Natural killer cell (primary cell): ENCODE results near the gene ANKRD12. TPM values are rescaled to one million over a fixed set of nuclear protein-coding genes. Genes with fewer than 3 reads are reported as not detected.
"Not testable (repeated sequence)": the region's sequence is repeated elsewhere in the genome, so short reads cannot be mapped to it uniquely, and the experiment has no call there.

ENCODE experiments used
- ATAC-seq, 3 donors: fragments of 150-1000 bp in 2 of 3; fragments of 200-7000 bp in 1 of 3; cut with Tn5 transposase; 1 replicate in 1 of 3; 2 replicates in 2 of 3; pipeline ENCODE4 v1.10.0; 2021; ENCODE audit warnings: mild to moderate bottlenecking in 2 of 3, moderate library complexity in 2 of 3
- DNase-seq, 2 donors: peaks; one replicate each; pipeline versions ENCODE4 v3.0.0 to v3.0.0-alpha.2; 2013 to 2021; ENCODE audit warnings: mixed read lengths in 1 of 2
- H3K27ac ChIP-seq: one replicate; pipeline ENCODE4 v1.5.1; 2013; ENCODE audit warnings: mild to moderate bottlenecking, low read length
- H3K27me3 ChIP-seq: one replicate; pipeline ENCODE4 v1.6.1; 2013; ENCODE audit warnings: low read length; ENCODE audit not compliant: control insufficient read depth, insufficient read depth
- H3K36me3 ChIP-seq: one replicate; pipeline ENCODE4 v1.6.1; 2013; ENCODE audit warnings: low read length; ENCODE audit not compliant: control insufficient read depth, insufficient read depth
- H3K4me1 ChIP-seq: one replicate; pipeline ENCODE4 v1.6.1; 2013; ENCODE audit warnings: low read length; ENCODE audit not compliant: control insufficient read depth, insufficient read depth
- H3K4me3 ChIP-seq: one replicate; pipeline ENCODE4 v1.5.1; 2013; ENCODE audit warnings: low read length
- H3K9me3 ChIP-seq: one replicate; pipeline ENCODE4 v1.6.1; 2013; ENCODE audit warnings: low read length; ENCODE audit not compliant: control insufficient read depth, insufficient read depth
- H3K27ac Mint-ChIP-seq, 2 donors: one replicate each; pipeline ENCODE4 v1.8.0; 2022; ENCODE audit warnings: mild to moderate bottlenecking in 2 of 2, mixed read lengths in 2 of 2, moderate library complexity in 1 of 2
- H3K27me3 Mint-ChIP-seq, 2 donors: one replicate each; pipeline ENCODE4 v1.8.0; 2022; ENCODE audit warnings: low read depth in 2 of 2, mixed read lengths in 2 of 2
- H3K36me3 Mint-ChIP-seq: one replicate; pipeline ENCODE4 v1.8.0; 2022; ENCODE audit warnings: mixed read lengths
- H3K4me1 Mint-ChIP-seq, 2 donors: one replicate each; pipeline ENCODE4 v1.8.0; 2022; ENCODE audit warnings: mixed read lengths in 2 of 2
- H3K4me3 Mint-ChIP-seq: one replicate; pipeline ENCODE4 v1.8.0; 2022; ENCODE audit warnings: mild to moderate bottlenecking, moderate library complexity, mixed read lengths
- H3K9me3 Mint-ChIP-seq, 2 donors: one replicate each; pipeline ENCODE4 v1.8.0; 2022; ENCODE audit warnings: mixed read lengths in 2 of 2
- CTCF ChIP-seq: fragments of 200-600 bp; IDR thresholded peaks from one replicate; pipeline ENCODE4 v1.8.0; 2022; ENCODE audit warnings: antibody characterized with exemption
- WGBS: methylation state at CpG from one replicate; pipeline ENCODE4 v1.1.7; 2013; ENCODE audit warnings: missing lambda C conversion rate; ENCODE audit not compliant: insufficient coverage; 5-methylcytosine and 5-hydroxymethylcytosine counted together
- intact Hi-C: fragments of 100-400 bp; cut with micrococcal nuclease; formaldehyde crosslinking; loops from one replicate; pipeline ENCODE4 v1.14.2; 2022
- total RNA-seq, 4 donors: library from RNA; stranded (reverse); fragments of 120-200 nt in 1 of 4; gene quantifications; one replicate each; pipeline versions ENCODE4 v1.2.3 to v1.2.4, GENCODE V29; 2013 to 2022

The ANKRD12 gene
- total RNA-seq, 3 donors from 2014 or later (not counting 1 experiment from before 2014, with no cell fraction given): 136 to 148 (median 141) TPM

DNA sequence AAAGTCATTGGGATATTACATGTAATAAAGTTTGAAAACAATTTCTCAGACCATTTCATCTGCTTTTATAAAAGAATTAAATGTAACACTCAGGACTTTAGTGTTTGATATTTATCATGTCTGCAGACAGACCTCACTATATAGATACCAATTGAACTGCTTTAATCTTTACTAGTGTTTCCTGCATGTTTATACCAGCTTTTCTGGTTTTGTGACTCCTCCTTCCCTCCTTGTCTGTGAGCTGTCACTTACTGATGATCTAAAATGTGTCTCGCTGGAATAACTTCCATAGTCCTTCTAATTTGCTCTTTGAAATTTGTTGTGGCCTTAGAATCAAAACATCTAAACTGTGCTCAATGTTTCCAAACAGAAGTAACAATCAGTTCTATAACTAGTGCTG is 126.7 kb downstream of the ANKRD12 start:
- TF ChIP-seq CTCF: no peak
- Mint-ChIP-seq H3K4me1 (peaks cover 7 to 15% of the 10 kb centered on the region in 2 donors), H3K9me3 (no peaks in the 10 kb centered on the region), H3K27me3 (no peaks in the 10 kb centered on the region), H3K27ac (peak overlapping the region in 1 of 2 donors; percentile 4), H3K36me3 (peaks cover 4% of the 10 kb centered on the region), H3K4me3 (no peak overlapping the region)
- Histone ChIP-seq H3K9me3 (no peaks in the 10 kb centered on the region), H3K4me1 (no peaks in the 10 kb centered on the region), H3K27ac (no peak overlapping the region), H3K27me3 (no peaks in the 10 kb centered on the region), H3K4me3 (no peak overlapping the region), H3K36me3 (peaks cover 16% of the 10 kb centered on the region)
- intact Hi-C loops: no loop called here
- ATAC-seq (no peak), DNase-seq (no peak)
- 100% methylated on average over 1 of the region's 1 CpG for WGBS

- H3K27ac ChIP-seq, H3K4me3 Mint-ChIP-seq, H3K27me3 Mint-ChIP-seq, H3K4me1 ChIP-seq, H3K4me3 ChIP-seq, H3K9me3 ChIP-seq, H3K9me3 Mint-ChIP-seq, intact Hi-C loops, H3K27ac Mint-ChIP-seq, H3K36me3 Mint-ChIP-seq, H3K27me3 ChIP-seq, DNase-seq, ATAC-seq: not testable (repeated sequence)
- peaks cover 7 to 15% of the 10 kb centered on the region in 2 donors for H3K4me1 Mint-ChIP-seq
- peaks cover 11% of the 10 kb centered on the region for H3K36me3 ChIP-seq
- WGBS: 98% methylated on average over 15 of the region's 15 CpGs
Measured at GRCh38 chr18:9264797-9265196, 128.2 kb downstream of the ANKRD12 start.

DNA sequence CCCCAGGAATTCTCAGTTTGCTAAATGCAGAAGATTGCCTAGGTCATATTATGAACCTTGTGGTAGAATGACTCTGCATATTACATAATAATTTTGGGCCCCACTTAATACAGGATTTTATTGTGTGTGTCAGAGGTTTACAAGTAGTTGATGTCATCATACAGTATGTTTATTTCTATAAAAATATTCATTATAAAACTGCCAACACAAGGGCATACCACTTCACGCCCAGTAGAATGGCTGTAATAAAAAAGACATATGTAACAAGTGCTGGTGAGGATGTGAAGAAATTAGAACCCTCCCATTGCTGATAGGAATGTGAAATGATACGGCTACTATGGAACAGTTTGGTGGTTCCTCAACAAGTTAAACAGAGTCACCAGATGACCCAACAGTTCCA is 136.6 kb downstream of the ANKRD12 start:
- DNase-seq: no peak
- Mint-ChIP-seq H3K36me3 (no peaks in the 10 kb centered on the region), H3K27me3 (no peaks in the 10 kb centered on the region), H3K27ac (peak overlapping the region in 1 of 2 donors; percentile 35), H3K9me3 (no peaks in the 10 kb centered on the region), H3K4me3 (no peak overlapping the region), H3K4me1 (no peaks in the 10 kb centered on the region)
- Histone ChIP-seq H3K36me3 (peaks cover 38% of the 10 kb centered on the region), H3K4me1 (no peaks in the 10 kb centered on the region), H3K4me3 (no peak overlapping the region), H3K9me3 (no peaks in the 10 kb centered on the region), H3K27ac (no peak overlapping the region), H3K27me3 (no peaks in the 10 kb centered on the region)
- intact Hi-C loops: no loop called here
- no peak for ATAC-seq
- WGBS: 90% methylated on average over 1 of the region's 2 CpGs
- TF ChIP-seq CTCF: no peak

- no peak for ATAC-seq
- peak overlapping the region; percentile 20 to 21 for H3K27ac Mint-ChIP-seq
- 100% methylated on average over 1 of the region's 1 CpG for WGBS
Measured at GRCh38 chr18:9275890-9276289, 139.3 kb downstream of the ANKRD12 start.

More at GRCh38 chr18:9275890-9276289, 139.3 kb downstream of the ANKRD12 start:
- Histone ChIP-seq H3K4me1 (no peaks in the 10 kb centered on the region), H3K27ac (no peak overlapping the region), H3K4me3 (no peak overlapping the region), H3K36me3 (peaks cover 50% of the 10 kb centered on the region), H3K27me3 (no peaks in the 10 kb centered on the region), H3K9me3 (no peaks in the 10 kb centered on the region)
- Mint-ChIP-seq H3K27me3 (no peaks in the 10 kb centered on the region), H3K36me3 (peaks cover 8% of the 10 kb centered on the region), H3K4me3 (no peak overlapping the region), H3K4me1 (no peaks in the 10 kb centered on the region), H3K9me3 (no peaks in the 10 kb centered on the region)
- intact Hi-C loops: no loop called here
- TF ChIP-seq CTCF: no peak
- DNase-seq: no peak
